WERI-Rb-1 (cell line): Measurements from ENCODE around the gene MAPK8IP3.

Source experiments
- DNase-seq: peaks from one replicate; pipeline ENCODE4 v3.0.0-alpha.2; 2020
- H3K27ac ChIP-seq: fragments of 250-450 bp; sonication (Bioruptor Pico); 2 replicates; pipeline ENCODE4 v1.5.1; 2020; ENCODE audit warnings: mild to moderate bottlenecking, moderate library complexity
- H3K27me3 ChIP-seq: fragments of 250-450 bp; sonication (Bioruptor Pico); 2 replicates; pipeline ENCODE4 v1.5.1; 2021; ENCODE audit warnings: mild to moderate bottlenecking, low read depth, moderate library complexity; ENCODE audit not compliant: insufficient read depth, severe bottlenecking
- H3K36me3 ChIP-seq: fragments of 250-450 bp; sonication (Bioruptor Pico); 2 replicates; pipeline ENCODE4 v1.5.1; 2020; ENCODE audit warnings: mild to moderate bottlenecking, moderate library complexity
- H3K4me3 ChIP-seq: 2 replicates; pipeline ENCODE4 v1.5.1; 2011; ENCODE audit warnings: low read depth, mild to moderate bottlenecking, control low read depth, low read length
- H3K9me3 ChIP-seq: fragments of 250-450 bp; sonication (Bioruptor Pico); 2 replicates; pipeline ENCODE4 v1.5.1; 2021; ENCODE audit warnings: mild to moderate bottlenecking, moderate library complexity; ENCODE audit not compliant: severe bottlenecking
- TF ChIP-seq, protein P1 (sequence below): IDR thresholded peaks from 2 replicates; pipeline ENCODE4 v1.5.1; 2011; ENCODE audit warnings: low read depth, mild to moderate bottlenecking, control low read depth, inconsistent platforms, low read length

Gene MAPK8IP3

DNA sequence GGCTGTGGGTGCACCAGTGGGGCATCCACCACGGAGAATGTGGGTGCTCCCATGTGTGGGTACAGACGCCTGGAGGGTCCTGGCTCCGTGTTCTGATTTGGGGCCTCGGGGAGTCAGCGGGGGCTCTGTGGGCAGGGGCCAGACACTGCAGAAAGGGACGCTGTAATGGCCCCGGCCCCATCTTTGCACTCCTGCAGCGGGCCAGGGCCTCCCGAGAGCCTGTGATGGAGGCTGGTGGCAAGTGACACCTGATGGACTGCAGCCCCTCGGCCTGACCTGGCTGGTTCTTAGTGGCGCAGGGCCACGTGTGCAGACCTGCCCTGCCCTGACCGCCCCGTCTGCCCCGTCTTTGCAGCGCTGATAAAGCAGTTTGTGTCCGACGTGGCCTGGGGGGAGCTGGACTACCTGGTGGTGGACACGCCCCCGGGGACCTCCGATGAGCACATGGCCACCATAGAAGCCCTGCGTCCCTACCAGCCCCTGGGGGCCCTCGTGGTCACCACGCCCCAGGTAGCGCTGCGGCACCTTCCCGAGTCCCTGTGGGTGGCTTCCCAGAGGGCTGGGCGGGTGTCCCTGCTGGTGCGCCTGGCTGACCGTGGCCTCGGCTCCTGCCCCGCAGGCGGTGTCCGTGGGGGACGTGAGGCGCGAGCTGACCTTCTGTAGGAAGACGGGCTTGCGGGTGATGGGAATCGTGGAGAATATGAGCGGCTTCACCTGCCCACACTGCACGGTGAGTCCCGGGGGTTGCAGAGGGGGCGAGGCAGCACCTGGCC lies 81.5 kb downstream of the MAPK8IP3 start:
- peaks cover 63% of the 10 kb centered on the region for H3K36me3 ChIP-seq
- no peak overlapping the region for H3K4me3 ChIP-seq
- H3K27ac ChIP-seq = no peak overlapping the region
- TF ChIP-seq, protein P1, sequence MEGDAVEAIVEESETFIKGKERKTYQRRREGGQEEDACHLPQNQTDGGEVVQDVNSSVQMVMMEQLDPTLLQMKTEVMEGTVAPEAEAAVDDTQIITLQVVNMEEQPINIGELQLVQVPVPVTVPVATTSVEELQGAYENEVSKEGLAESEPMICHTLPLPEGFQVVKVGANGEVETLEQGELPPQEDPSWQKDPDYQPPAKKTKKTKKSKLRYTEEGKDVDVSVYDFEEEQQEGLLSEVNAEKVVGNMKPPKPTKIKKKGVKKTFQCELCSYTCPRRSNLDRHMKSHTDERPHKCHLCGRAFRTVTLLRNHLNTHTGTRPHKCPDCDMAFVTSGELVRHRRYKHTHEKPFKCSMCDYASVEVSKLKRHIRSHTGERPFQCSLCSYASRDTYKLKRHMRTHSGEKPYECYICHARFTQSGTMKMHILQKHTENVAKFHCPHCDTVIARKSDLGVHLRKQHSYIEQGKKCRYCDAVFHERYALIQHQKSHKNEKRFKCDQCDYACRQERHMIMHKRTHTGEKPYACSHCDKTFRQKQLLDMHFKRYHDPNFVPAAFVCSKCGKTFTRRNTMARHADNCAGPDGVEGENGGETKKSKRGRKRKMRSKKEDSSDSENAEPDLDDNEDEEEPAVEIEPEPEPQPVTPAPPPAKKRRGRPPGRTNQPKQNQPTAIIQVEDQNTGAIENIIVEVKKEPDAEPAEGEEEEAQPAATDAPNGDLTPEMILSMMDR = no peak
- DNase-seq = no peak
- H3K27me3 ChIP-seq = no peaks in the 10 kb centered on the region
- H3K9me3 ChIP-seq = no peaks in the 10 kb centered on the region

DNA sequence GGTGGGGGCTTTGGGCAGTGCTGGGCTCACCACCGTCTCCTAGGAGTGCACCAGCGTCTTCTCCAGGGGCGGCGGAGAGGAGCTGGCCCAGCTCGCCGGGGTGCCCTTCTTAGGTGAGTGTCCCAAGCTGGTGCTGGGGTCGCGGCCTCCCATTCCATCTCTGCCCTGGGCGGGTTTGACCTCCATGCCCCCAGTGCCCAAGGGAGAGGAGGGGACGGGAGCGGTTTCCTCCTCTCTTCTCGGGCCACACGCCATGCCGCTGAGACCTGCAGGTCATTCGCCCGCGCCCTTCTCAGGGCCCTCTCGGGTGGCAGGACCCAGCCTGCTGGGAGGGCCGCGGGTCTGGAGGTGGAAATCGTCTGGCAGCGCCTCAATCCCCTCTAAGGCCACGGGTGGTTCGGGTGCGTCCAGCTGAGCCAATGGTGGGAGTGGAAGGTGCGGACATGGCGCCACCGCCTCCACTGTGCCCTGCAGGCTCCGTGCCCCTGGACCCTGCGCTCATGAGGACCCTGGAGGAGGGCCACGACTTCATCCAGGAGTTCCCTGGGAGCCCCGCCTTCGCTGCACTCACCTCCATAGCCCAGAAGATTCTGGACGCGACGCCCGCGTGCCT lies 82.2 kb downstream of the MAPK8IP3 start:
- Histone ChIP-seq H3K27me3 (no peaks in the 10 kb centered on the region), H3K36me3 (peaks cover 63% of the 10 kb centered on the region), H3K9me3 (no peaks in the 10 kb centered on the region), H3K27ac (no peak overlapping the region), H3K4me3 (no peak overlapping the region)
- no peak for DNase-seq
- TF ChIP-seq, protein P1 = no peak

DNA sequence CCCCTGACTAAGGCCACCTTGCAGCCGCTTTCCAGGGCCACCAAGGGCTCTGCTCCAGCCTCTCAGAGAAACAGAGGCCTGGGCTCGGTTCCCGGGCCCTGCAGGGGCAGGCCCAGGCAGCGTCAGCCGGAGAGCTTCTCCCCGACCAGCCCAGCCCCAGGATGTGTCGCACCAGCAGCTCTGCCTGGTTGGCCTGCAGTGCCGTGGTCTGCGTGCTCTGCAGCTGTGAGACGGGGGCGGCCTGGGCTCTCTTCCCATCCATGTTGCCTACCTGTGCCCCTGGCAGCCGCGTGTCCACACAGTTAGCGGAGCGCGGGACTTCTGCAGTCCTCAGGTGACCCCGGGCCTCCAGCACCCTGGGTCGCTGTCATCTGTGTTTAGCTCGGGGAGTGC lies 82.7 kb downstream of the MAPK8IP3 start:
- peaks cover 63% of the 10 kb centered on the region for H3K36me3 ChIP-seq

GRCh38 chr16:1789643-1790045 lies 83.6 kb downstream of the MAPK8IP3 start:
- Histone ChIP-seq H3K36me3 (peaks cover 58% of the 10 kb centered on the region), H3K27me3 (no peaks in the 10 kb centered on the region), H3K4me3 (no peak overlapping the region), H3K27ac (no peak overlapping the region), H3K9me3 (no peaks in the 10 kb centered on the region)
- TF ChIP-seq, protein P1 = no peak
- DNase-seq = no peak

More for the DNA sequence above, 82.7 kb downstream of the MAPK8IP3 start:
- DNase-seq = no peak
- TF ChIP-seq, protein P1 = no peak
- Histone ChIP-seq H3K27ac (no peak overlapping the region), H3K27me3 (no peaks in the 10 kb centered on the region), H3K9me3 (no peaks in the 10 kb centered on the region), H3K4me3 (no peak overlapping the region)

DNA sequence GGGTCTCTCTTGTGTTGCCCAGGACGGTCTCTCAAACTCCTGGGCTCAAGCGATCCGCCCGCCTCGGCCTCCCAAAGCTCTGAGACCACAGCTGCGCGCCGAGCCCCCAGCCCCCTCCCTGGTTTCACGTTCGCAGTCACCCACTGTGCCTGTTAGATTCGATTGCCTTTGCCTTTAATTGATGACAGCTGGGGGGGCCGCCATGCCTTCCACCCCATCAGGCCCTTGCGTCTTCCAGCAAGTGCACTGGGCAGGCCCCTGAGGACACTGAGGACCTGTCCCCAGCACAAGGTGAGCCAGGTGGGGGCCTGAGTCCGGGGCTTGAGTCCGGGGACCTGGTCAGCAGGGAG lies 84.2 kb downstream of the MAPK8IP3 start:
- TF ChIP-seq, protein P1 = no peak
- peaks cover 53% of the 10 kb centered on the region for H3K36me3 ChIP-seq
- no peak overlapping the region for H3K27ac ChIP-seq
- DNase-seq = no peak
- no peaks in the 10 kb centered on the region for H3K9me3 ChIP-seq
- no peak overlapping the region for H3K4me3 ChIP-seq
- no peaks in the 10 kb centered on the region for H3K27me3 ChIP-seq
